ENCODE data around the gene FUT8. TPM values are rescaled to one million over a fixed set of nuclear protein-coding genes. Genes with fewer than 3 reads are reported as not detected.

FUT8 gene
- total RNA-seq, 6 experiments from 2014 or later: 59.5 to 70.4 (median 63.8) TPM

- Mint-ChIP-seq H3K36me3 (ENCODE audit: low read depth) (peaks cover 11% of the 10 kb centered on the region), H3K4me1 (ENCODE audit: low read depth) (peaks cover 20% of the 10 kb centered on the region), H3K4me3 (no peak overlapping the region), H3K27ac (no peak overlapping the region), H3K9me3 (peaks cover 2% of the 10 kb centered on the region), H3K27me3 (ENCODE audit: insufficient read depth) (no peaks in the 10 kb centered on the region; the same call in 1 of the 2 replicates)
- no peak for TF ChIP-seq CTCF (IDR thresholded peaks at IDR 0.05)
- no peak for DNase-seq
Measured at GRCh38 chr14:65491274-65491673, 78.7 kb downstream of the FUT8 start.

GRCh38 chr14:65492266-65492665 lies 79.7 kb downstream of the FUT8 start:
- Mint-ChIP-seq H3K27ac (no peak overlapping the region), H3K4me3 (no peak overlapping the region), H3K36me3 (ENCODE audit: low read depth) (peaks cover 12% of the 10 kb centered on the region), H3K27me3 (ENCODE audit: insufficient read depth) (no peaks in the 10 kb centered on the region; the same call in 1 of the 2 replicates), H3K9me3 (peaks cover 7% of the 10 kb centered on the region), H3K4me1 (ENCODE audit: low read depth) (peaks cover 20% of the 10 kb centered on the region)
- no peak for TF ChIP-seq CTCF (IDR thresholded peaks at IDR 0.05)
- DNase-seq: no peak

- Mint-ChIP-seq H3K4me3 (no peak overlapping the region), H3K27me3 (ENCODE audit: insufficient read depth) (no peaks in the 10 kb centered on the region; the same call in 1 of the 2 replicates), H3K36me3 (ENCODE audit: low read depth) (peaks cover 12% of the 10 kb centered on the region), H3K27ac (no peak overlapping the region), H3K4me1 (ENCODE audit: low read depth) (peaks cover 24% of the 10 kb centered on the region), H3K9me3 (peaks cover 7% of the 10 kb centered on the region)
- TF ChIP-seq CTCF (IDR thresholded peaks at IDR 0.05): no peak
- no peak for DNase-seq
Measured at GRCh38 chr14:65495196-65495595, 82.7 kb downstream of the FUT8 start.

GRCh38 chr14:65496178-65496993 lies 83.9 kb downstream of the FUT8 start:
- H3K27me3 Mint-ChIP-seq (ENCODE audit: insufficient read depth): no peaks in the 10 kb centered on the region; the same call in 1 of the 2 replicates
- H3K9me3 Mint-ChIP-seq: peaks cover 7% of the 10 kb centered on the region
- peak overlapping the region; percentile 86 for H3K27ac Mint-ChIP-seq

GRCh38 chr14:65499138-65499537 lies 86.6 kb downstream of the FUT8 start:
- no peak for TF ChIP-seq CTCF (IDR thresholded peaks at IDR 0.05)
- H3K36me3 Mint-ChIP-seq (ENCODE audit: low read depth): peaks cover 12% of the 10 kb centered on the region
- peaks cover 7% of the 10 kb centered on the region for H3K9me3 Mint-ChIP-seq
- no peak overlapping the region for H3K4me3 Mint-ChIP-seq
- H3K4me1 Mint-ChIP-seq (ENCODE audit: low read depth): peaks cover 39% of the 10 kb centered on the region
- DNase-seq: no peak
- no peak overlapping the region for H3K27ac Mint-ChIP-seq
- no peaks in the 10 kb centered on the region; the same call in 1 of the 2 replicates for H3K27me3 Mint-ChIP-seq (ENCODE audit: insufficient read depth)

More at GRCh38 chr14:65496178-65496993, 83.9 kb downstream of the FUT8 start:
- Mint-ChIP-seq H3K4me1 (ENCODE audit: low read depth) (peaks cover 24% of the 10 kb centered on the region), H3K36me3 (ENCODE audit: low read depth) (peaks cover 12% of the 10 kb centered on the region), H3K4me3 (no peak overlapping the region)
- no peak for TF ChIP-seq CTCF (IDR thresholded peaks at IDR 0.05)
- DNase-seq: peak; percentile 52

All from HFFc6 (cell line).